Measurements from ENCODE around the gene CAP2.

- TF ChIP-seq CTCF (IDR thresholded peaks at IDR 0.05) (no peak), POLR2A (IDR thresholded peaks at IDR 0.05) (no peak), EP300 (IDR thresholded peaks at IDR 0.05) (no peak)
Measured at GRCh38 chr6:17416806-17417205, 23.4 kb downstream of the CAP2 start.

Data from suprapubic skin (tissue), 3 donors.